ENCODE results near the gene PGR.

PGR gene

DNA sequence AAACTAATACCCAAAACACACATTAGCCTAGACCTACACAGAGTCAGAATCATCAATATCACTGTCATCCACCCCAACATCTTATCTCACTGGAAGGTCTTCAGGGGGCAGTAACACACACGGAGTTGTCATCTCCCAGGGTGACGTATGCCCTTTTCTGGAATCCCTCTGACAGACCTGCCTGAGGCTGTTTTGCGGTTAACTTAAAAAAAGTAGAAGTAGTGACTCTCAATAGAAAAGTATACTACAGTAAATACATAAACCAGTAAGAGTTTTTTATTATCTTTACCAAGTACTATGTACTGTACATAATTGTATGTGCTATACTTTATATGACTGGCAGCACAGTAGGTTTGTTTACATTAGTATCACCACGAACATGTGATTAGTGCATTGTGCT, 80.5 kb downstream of the PGR start:
- TF ChIP-seq, protein P1, sequence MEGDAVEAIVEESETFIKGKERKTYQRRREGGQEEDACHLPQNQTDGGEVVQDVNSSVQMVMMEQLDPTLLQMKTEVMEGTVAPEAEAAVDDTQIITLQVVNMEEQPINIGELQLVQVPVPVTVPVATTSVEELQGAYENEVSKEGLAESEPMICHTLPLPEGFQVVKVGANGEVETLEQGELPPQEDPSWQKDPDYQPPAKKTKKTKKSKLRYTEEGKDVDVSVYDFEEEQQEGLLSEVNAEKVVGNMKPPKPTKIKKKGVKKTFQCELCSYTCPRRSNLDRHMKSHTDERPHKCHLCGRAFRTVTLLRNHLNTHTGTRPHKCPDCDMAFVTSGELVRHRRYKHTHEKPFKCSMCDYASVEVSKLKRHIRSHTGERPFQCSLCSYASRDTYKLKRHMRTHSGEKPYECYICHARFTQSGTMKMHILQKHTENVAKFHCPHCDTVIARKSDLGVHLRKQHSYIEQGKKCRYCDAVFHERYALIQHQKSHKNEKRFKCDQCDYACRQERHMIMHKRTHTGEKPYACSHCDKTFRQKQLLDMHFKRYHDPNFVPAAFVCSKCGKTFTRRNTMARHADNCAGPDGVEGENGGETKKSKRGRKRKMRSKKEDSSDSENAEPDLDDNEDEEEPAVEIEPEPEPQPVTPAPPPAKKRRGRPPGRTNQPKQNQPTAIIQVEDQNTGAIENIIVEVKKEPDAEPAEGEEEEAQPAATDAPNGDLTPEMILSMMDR (conservative IDR thresholded peaks at IDR 0.05; ENCODE audit: low read length), result no peak
- DNase-seq (ENCODE audit: low read depth), result no peak
- H3K4me3 ChIP-seq (ENCODE audit: low read length), result no peak overlapping the region

GRCh38 chr11:101048479-101048878, 81.1 kb downstream of the PGR start:
- TF ChIP-seq, protein P1 (conservative IDR thresholded peaks at IDR 0.05; ENCODE audit: low read length), result no peak
- H3K4me3 ChIP-seq (ENCODE audit: low read length), result no peak overlapping the region
- no peak for DNase-seq (ENCODE audit: low read depth)

- no peak overlapping the region for H3K4me3 ChIP-seq (ENCODE audit: low read length)
- no peak for DNase-seq (ENCODE audit: low read depth)
- TF ChIP-seq, protein P1 (conservative IDR thresholded peaks at IDR 0.05; ENCODE audit: low read length), result no peak
Observed at GRCh38 chr11:101046947-101047346, 82.7 kb downstream of the PGR start.

DNA sequence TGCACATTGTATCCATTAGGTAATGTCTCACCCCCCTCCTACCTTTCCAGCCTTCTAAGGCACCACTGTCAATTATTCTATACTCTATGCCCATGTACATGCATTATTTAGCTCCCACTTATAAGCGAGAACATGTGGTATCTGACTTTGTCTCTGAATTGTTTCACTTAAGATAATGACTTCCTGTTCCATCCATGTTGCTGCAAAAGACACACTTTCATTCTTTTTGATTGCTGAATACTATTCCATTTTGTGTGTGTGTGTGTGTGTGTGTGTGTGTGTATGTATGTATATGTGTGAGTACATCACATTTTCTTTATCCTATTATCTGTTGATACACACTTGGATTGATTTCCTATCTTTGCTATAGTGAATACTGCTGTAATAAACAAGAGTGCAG, 84.2 kb downstream of the PGR start:
- TF ChIP-seq, protein P1 (conservative IDR thresholded peaks at IDR 0.05; ENCODE audit: low read length), result no peak
- H3K4me3 ChIP-seq (ENCODE audit: low read length), result no peak overlapping the region
- DNase-seq (ENCODE audit: low read depth), result no peak

DNA sequence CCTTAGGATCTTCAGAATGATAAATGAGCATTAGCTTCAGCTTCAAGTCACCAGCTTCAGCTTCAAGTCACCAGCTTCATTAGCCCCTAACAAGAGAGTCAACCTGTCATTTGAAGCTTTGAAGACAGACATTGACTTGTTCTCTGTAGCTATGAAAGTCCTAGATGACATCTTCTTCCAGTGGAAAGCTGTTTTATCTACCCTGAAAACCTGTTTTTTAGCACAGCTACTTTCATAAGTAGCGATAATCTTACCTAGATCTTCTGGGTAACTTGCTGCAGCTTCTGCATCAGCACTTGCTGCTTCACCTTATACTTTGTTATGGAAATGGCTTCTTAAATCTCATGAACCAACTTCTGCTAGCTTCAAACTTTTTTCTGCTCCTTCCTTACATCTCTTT, 85.7 kb downstream of the PGR start:
- H3K4me3 ChIP-seq (ENCODE audit: low read length), result no peak overlapping the region
- TF ChIP-seq, protein P1 (conservative IDR thresholded peaks at IDR 0.05; ENCODE audit: low read length), result no peak
- no peak for DNase-seq (ENCODE audit: low read depth)

DNA sequence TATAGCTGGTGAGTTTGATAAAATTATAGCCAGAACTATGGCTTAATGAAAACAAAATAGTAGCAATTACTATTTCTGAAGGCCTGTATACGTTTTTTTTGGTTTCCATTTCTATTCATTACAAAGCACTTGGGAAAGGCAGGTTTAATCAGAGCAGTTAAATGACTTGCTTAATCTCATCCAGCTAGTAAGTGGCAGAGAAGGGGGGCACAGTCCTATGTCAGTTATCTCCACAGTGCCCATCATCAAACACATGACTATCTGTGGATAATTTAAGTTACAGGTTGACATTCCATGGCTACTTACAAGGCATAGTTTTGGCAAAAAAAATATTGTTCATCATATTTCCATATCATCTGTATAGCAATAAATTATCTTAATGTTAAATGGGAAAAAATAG, 93.7 kb downstream of the PGR start:
- H3K4me3 ChIP-seq (ENCODE audit: low read length), result no peak overlapping the region
- no peak for DNase-seq (ENCODE audit: low read depth)
- TF ChIP-seq, protein P1 (conservative IDR thresholded peaks at IDR 0.05; ENCODE audit: low read length), result no peak

DNA sequence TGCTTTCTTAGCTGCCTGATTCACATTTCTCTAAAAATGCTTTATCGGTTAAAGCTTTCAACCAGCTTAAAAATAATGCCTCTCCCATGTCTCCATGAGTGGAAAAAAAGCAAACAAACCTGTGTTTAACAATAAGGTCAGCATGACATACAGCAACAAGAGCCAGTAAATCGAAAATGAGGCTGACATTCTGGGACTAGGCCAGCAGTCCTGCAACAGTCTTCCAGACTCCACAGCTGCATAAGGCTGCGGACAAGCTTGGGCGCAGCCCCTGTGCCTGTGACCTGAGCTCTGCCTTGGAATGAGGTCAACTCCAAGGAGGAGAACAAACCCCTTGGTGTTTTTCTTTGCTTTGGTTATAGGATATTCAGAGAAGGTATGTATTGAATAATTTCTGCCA, 95.5 kb downstream of the PGR start:
- no peak for DNase-seq (ENCODE audit: low read depth)
- TF ChIP-seq, protein P1 (conservative IDR thresholded peaks at IDR 0.05; ENCODE audit: low read length), result no peak
- H3K4me3 ChIP-seq (ENCODE audit: low read length), result no peak overlapping the region
